GM23338 (cell line): ENCODE measurements around the gene KNTC1.

Experiments used
- CREB1 ChIP-seq: fragments of 250-450 bp; sonication (Bioruptor Pico); IDR thresholded peaks from 2 replicates; pipeline ENCODE4 v1.5.0; 2020; ENCODE audit warnings: low read depth, mild to moderate bottlenecking, moderate library complexity
- EZH2 ChIP-seq: fragments of 200-600 bp; sonication (generic); IDR thresholded peaks from one replicate; pipeline ENCODE4 v1.8.0; 2017; ENCODE audit warnings: antibody characterized with exemption, mild to moderate bottlenecking, low read depth; ENCODE audit not compliant: unreplicated experiment
- EZH2phosphoT487 ChIP-seq: fragments of 200-600 bp; sonication (generic); IDR thresholded peaks from one replicate; pipeline ENCODE4 v1.8.1; 2018; ENCODE audit warnings: antibody characterized with exemption; ENCODE audit not compliant: unreplicated experiment
- JUNB ChIP-seq: IDR thresholded peaks from one replicate; pipeline ENCODE4 v1.6.1; 2016; ENCODE audit warnings: antibody characterized with exemption; ENCODE audit not compliant: unreplicated experiment
- POLR2AphosphoS5 ChIP-seq: IDR thresholded peaks from 2 replicates; pipeline ENCODE4 v1.6.1; 2016; ENCODE audit warnings: antibody characterized with exemption, low read depth
- STAT1 ChIP-seq: IDR thresholded peaks from one replicate; pipeline ENCODE4 v1.6.1; 2016; ENCODE audit warnings: antibody characterized with exemption; ENCODE audit not compliant: unreplicated experiment
- ZNF114 ChIP-seq: fragments of 250-450 bp; sonication (Bioruptor Pico); IDR thresholded peaks from 2 replicates; pipeline ENCODE4 v1.5.0; 2020; ENCODE audit warnings: mild to moderate bottlenecking, moderate library complexity
- TF ChIP-seq, protein P1 (sequence below): IDR thresholded peaks from one replicate; pipeline ENCODE4 v1.6.1; 2018; ENCODE audit warnings: antibody characterized with exemption; ENCODE audit not compliant: unreplicated experiment
- TF ChIP-seq, protein P2 (sequence below), 2 experiments: fragments of 200-600 bp in 1 of 2; sonication (generic) in 1 of 2; conservative IDR thresholded peaks; 2 replicates each; pipeline versions ENCODE4 v1.5.1 to v1.6.1; 2016 to 2017; ENCODE audit warnings: antibody characterized with exemption in 2 of 2, low read depth in 2 of 2, mild to moderate bottlenecking in 2 of 2, moderate library complexity in 1 of 2
- TF ChIP-seq, protein P3 (sequence below): fragments of 250-450 bp; sonication (Bioruptor Pico); IDR thresholded peaks from 2 replicates; pipeline ENCODE4 v1.5.0; 2020; ENCODE audit warnings: mild to moderate bottlenecking, moderate library complexity

DNA sequence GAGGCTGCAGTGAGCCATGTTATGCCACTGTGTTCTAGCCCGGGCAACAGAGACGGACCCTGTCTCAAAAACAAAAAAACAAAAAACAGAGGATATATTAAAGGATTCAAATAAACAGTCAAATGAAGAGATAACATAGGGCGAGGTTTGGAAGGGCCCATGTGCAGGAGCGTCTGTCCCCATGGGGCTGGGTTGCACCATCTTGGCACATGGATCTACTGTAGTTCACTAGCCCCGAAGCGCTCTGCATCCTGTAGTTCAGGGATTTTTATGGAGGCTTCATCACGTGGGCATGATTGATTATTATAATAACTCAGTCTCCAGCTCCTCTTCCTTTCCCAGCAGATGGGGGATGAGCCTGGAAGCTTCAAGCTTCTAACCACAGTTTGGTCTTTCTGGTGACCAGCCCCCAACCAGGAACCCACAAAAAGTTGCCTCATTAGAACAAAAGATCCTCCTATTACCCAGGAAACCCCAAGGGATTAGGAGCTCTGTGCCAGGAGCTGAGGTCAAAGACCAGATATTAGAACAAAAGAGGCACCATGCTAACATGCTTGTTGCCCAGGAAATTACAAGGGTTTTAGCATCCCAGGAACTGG lies 116.3 kb downstream of the KNTC1 start:
- TF ChIP-seq, protein P1, sequence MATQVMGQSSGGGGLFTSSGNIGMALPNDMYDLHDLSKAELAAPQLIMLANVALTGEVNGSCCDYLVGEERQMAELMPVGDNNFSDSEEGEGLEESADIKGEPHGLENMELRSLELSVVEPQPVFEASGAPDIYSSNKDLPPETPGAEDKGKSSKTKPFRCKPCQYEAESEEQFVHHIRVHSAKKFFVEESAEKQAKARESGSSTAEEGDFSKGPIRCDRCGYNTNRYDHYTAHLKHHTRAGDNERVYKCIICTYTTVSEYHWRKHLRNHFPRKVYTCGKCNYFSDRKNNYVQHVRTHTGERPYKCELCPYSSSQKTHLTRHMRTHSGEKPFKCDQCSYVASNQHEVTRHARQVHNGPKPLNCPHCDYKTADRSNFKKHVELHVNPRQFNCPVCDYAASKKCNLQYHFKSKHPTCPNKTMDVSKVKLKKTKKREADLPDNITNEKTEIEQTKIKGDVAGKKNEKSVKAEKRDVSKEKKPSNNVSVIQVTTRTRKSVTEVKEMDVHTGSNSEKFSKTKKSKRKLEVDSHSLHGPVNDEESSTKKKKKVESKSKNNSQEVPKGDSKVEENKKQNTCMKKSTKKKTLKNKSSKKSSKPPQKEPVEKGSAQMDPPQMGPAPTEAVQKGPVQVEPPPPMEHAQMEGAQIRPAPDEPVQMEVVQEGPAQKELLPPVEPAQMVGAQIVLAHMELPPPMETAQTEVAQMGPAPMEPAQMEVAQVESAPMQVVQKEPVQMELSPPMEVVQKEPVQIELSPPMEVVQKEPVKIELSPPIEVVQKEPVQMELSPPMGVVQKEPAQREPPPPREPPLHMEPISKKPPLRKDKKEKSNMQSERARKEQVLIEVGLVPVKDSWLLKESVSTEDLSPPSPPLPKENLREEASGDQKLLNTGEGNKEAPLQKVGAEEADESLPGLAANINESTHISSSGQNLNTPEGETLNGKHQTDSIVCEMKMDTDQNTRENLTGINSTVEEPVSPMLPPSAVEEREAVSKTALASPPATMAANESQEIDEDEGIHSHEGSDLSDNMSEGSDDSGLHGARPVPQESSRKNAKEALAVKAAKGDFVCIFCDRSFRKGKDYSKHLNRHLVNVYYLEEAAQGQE: no peak
- TF ChIP-seq, protein P2, sequence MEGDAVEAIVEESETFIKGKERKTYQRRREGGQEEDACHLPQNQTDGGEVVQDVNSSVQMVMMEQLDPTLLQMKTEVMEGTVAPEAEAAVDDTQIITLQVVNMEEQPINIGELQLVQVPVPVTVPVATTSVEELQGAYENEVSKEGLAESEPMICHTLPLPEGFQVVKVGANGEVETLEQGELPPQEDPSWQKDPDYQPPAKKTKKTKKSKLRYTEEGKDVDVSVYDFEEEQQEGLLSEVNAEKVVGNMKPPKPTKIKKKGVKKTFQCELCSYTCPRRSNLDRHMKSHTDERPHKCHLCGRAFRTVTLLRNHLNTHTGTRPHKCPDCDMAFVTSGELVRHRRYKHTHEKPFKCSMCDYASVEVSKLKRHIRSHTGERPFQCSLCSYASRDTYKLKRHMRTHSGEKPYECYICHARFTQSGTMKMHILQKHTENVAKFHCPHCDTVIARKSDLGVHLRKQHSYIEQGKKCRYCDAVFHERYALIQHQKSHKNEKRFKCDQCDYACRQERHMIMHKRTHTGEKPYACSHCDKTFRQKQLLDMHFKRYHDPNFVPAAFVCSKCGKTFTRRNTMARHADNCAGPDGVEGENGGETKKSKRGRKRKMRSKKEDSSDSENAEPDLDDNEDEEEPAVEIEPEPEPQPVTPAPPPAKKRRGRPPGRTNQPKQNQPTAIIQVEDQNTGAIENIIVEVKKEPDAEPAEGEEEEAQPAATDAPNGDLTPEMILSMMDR (conservative IDR thresholded peaks at IDR 0.05; ENCODE audit: low read depth in 2 of 2): no peak
- TF ChIP-seq POLR2AphosphoS5: no peak
- TF ChIP-seq EZH2phosphoT487: no peak
- TF ChIP-seq EZH2: no peak
- TF ChIP-seq CREB1 (CRISPR knock-in tag): no peak
- TF ChIP-seq STAT1: no peak
- no peak for TF ChIP-seq ZNF114 (CRISPR knock-in tag)
- TF ChIP-seq, protein P3, sequence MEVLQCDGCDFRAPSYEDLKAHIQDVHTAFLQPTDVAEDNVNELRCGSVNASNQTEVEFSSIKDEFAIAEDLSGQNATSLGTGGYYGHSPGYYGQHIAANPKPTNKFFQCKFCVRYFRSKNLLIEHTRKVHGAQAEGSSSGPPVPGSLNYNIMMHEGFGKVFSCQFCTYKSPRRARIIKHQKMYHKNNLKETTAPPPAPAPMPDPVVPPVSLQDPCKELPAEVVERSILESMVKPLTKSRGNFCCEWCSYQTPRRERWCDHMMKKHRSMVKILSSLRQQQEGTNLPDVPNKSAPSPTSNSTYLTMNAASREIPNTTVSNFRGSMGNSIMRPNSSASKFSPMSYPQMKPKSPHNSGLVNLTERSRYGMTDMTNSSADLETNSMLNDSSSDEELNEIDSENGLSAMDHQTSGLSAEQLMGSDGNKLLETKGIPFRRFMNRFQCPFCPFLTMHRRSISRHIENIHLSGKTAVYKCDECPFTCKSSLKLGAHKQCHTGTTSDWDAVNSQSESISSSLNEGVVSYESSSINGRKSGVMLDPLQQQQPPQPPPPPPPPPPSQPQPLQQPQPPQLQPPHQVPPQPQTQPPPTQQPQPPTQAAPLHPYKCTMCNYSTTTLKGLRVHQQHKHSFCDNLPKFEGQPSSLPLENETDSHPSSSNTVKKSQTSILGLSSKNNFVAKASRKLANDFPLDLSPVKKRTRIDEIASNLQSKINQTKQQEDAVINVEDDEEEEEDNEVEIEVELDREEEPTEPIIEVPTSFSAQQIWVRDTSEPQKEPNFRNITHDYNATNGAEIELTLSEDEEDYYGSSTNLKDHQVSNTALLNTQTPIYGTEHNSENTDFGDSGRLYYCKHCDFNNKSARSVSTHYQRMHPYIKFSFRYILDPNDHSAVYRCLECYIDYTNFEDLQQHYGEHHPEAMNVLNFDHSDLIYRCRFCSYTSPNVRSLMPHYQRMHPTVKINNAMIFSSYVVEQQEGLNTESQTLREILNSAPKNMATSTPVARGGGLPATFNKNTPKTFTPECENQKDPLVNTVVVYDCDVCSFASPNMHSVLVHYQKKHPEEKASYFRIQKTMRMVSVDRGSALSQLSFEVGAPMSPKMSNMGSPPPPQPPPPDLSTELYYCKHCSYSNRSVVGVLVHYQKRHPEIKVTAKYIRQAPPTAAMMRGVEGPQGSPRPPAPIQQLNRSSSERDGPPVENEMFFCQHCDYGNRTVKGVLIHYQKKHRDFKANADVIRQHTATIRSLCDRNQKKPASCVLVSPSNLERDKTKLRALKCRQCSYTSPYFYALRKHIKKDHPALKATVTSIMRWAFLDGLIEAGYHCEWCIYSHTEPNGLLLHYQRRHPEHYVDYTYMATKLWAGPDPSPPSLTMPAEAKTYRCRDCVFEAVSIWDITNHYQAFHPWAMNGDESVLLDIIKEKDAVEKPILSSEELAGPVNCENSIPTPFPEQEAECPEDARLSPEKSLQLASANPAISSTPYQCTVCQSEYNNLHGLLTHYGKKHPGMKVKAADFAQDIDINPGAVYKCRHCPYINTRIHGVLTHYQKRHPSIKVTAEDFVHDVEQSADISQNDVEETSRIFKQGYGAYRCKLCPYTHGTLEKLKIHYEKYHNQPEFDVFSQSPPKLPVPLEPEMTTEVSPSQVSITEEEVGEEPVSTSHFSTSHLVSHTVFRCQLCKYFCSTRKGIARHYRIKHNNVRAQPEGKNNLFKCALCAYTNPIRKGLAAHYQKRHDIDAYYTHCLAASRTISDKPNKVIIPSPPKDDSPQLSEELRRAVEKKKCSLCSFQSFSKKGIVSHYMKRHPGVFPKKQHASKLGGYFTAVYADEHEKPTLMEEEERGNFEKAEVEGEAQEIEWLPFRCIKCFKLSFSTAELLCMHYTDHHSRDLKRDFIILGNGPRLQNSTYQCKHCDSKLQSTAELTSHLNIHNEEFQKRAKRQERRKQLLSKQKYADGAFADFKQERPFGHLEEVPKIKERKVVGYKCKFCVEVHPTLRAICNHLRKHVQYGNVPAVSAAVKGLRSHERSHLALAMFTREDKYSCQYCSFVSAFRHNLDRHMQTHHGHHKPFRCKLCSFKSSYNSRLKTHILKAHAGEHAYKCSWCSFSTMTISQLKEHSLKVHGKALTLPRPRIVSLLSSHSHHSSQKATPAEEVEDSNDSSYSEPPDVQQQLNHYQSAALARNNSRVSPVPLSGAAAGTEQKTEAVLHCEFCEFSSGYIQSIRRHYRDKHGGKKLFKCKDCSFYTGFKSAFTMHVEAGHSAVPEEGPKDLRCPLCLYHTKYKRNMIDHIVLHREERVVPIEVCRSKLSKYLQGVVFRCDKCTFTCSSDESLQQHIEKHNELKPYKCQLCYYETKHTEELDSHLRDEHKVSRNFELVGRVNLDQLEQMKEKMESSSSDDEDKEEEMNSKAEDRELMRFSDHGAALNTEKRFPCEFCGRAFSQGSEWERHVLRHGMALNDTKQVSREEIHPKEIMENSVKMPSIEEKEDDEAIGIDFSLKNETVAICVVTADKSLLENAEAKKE (CRISPR knock-in tag): no peak
- no peak for TF ChIP-seq JUNB
